Right lobe of liver (tissue), 4 donors: ENCODE results near the gene KIF5B.

Experiments used
- CTCF ChIP-seq, 4 donors: fragments of 200-600 bp in 3 of 4; fragments of 450-650 bp in 1 of 4; IDR thresholded peaks; one replicate each; pipeline versions ENCODE4 v1.5.1 to v1.8.0; 2016 to 2022; ENCODE audit warnings: antibody characterized with exemption in 4 of 4, mild to moderate bottlenecking in 2 of 4
- POLR2A ChIP-seq: fragments of 450-650 bp; IDR thresholded peaks from one replicate; pipeline ENCODE4 v1.6.1; 2017; ENCODE audit warnings: antibody characterized with exemption, mild to moderate bottlenecking
- donor health status: DM: no; HTN: no; CAD: no.
- donor health status: DM: no; HTN: no; CAD: no.
- donor health status: DM: no; HTN: yes; CAD: no.

DNA sequence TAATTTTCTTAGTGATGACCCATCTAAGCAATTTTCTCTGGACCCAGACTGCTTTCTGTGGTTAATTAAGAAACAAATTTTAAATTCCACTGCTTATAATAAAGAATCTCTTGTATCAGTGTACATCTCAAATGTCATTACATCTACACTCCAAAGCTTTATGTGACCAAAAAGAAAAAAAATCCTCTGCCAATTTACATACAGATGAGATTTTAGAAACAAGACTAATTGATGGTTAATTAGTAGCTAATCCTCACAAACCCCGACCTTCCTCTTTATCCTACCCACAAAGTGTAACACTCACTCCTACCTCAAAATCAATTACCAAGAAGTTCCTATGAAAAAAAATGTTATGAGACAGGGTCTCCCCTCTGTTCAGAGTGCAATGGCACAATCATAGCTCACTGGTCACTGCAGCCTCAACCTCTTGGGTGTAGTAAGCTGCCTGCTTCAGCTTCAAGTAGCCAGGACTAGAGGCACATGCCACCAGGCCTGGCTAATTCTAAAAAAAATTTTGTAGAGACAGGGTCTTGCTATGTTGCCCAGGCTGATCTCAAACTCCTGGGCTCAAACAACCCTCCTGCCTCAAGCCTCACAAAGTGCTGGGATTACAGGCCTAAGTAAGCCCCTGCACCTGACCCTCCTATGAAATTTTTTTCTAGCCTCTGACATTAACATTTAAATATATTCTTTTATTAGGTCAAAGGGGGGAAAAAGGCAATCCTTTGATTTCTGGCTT, 14.8 kb downstream of the KIF5B start:
- TF ChIP-seq CTCF (IDR thresholded peaks at IDR 0.05) (no peak), POLR2A (no peak)
